NCI-H1105 treated with DMSO at 0.1 percent for 48 hours (cell line): Measurements from ENCODE around the gene TSSC4.
A peak's percentile ranks its signal among the peaks of the same experiment; 100 is the strongest.

Experiments
- DNase-seq: peaks from one replicate; lab custom pipeline; 2025; lab: John Stamatoyannopoulos, UW

Gene TSSC4

GRCh38 chr11:2417856-2418692 lies 17.5 kb downstream of the TSSC4 start:
- no peak for DNase-seq

- no peak for DNase-seq
These were observed 18.3 kb downstream of the TSSC4 start for GRCh38 chr11:2418693-2419360.

GRCh38 chr11:2419638-2420501 lies 19.3 kb downstream of the TSSC4 start:
- no peak for DNase-seq

- peak; percentile 69 for DNase-seq
These were observed 20.1 kb downstream of the TSSC4 start for GRCh38 chr11:2420502-2421225.

GRCh38 chr11:2421226-2421994 lies 20.9 kb downstream of the TSSC4 start:
- no peak for DNase-seq

- DNase-seq: no peak
These were observed 21.4 kb downstream of the TSSC4 start for GRCh38 chr11:2421996-2422395.

GRCh38 chr11:2422461-2423156 lies 22.1 kb downstream of the TSSC4 start:
- no peak for DNase-seq

GRCh38 chr11:2423157-2424025 lies 22.8 kb downstream of the TSSC4 start:
- no peak for DNase-seq

- DNase-seq: no peak
These were observed 24.4 kb downstream of the TSSC4 start for GRCh38 chr11:2424811-2425495.

GRCh38 chr11:2425506-2425905 lies 25.0 kb downstream of the TSSC4 start:
- no peak for DNase-seq

GRCh38 chr11:2426221-2426620 lies 25.7 kb downstream of the TSSC4 start:
- DNase-seq: no peak

GRCh38 chr11:2426826-2427521 lies 26.4 kb downstream of the TSSC4 start:
- DNase-seq: no peak

- DNase-seq: no peak
These were observed 27.3 kb downstream of the TSSC4 start for GRCh38 chr11:2427721-2428321.

- peak; percentile 48 for DNase-seq
These were observed 27.8 kb downstream of the TSSC4 start for GRCh38 chr11:2428322-2428795.

- no peak for DNase-seq
These were observed 30.8 kb downstream of the TSSC4 start for GRCh38 chr11:2431395-2431794.

GRCh38 chr11:2432171-2432621 lies 31.6 kb downstream of the TSSC4 start:
- no peak for DNase-seq

GRCh38 chr11:2432628-2433071 lies 32.1 kb downstream of the TSSC4 start:
- no peak for DNase-seq
